ENCODE results near the gene SKIDA1.

The SKIDA1 gene

GRCh38 chr10:21533467-21534279, 8.2 kb upstream of the SKIDA1 start, which contains the start of gene MLLT10:
TSS of gene MLLT10 (plus strand) at chr10:21534232. CDS start at chr10:21534645, 413 bp downstream.
- TF ChIP-seq, protein P1, sequence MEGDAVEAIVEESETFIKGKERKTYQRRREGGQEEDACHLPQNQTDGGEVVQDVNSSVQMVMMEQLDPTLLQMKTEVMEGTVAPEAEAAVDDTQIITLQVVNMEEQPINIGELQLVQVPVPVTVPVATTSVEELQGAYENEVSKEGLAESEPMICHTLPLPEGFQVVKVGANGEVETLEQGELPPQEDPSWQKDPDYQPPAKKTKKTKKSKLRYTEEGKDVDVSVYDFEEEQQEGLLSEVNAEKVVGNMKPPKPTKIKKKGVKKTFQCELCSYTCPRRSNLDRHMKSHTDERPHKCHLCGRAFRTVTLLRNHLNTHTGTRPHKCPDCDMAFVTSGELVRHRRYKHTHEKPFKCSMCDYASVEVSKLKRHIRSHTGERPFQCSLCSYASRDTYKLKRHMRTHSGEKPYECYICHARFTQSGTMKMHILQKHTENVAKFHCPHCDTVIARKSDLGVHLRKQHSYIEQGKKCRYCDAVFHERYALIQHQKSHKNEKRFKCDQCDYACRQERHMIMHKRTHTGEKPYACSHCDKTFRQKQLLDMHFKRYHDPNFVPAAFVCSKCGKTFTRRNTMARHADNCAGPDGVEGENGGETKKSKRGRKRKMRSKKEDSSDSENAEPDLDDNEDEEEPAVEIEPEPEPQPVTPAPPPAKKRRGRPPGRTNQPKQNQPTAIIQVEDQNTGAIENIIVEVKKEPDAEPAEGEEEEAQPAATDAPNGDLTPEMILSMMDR (conservative IDR thresholded peaks at IDR 0.05; ENCODE audit: low read depth), result no peak
- DNase-seq (ENCODE audit: low spot score), result peak; percentile 81
- H3K27ac ChIP-seq, result peak within 1 kb of the TSS; percentile 98
- CTCF ChIA-PET, result interaction anchor here (0.6 kb wide), 1 partner anchor 493 kb away, joined by 3 read pairs; no protein-coding TSS in a partner anchor
- POLR2A ChIA-PET (ENCODE audit: low non-redundant PET), result interaction anchor here (1.1 kb wide), 1 partner anchor 254 kb away, joined by 7 read pairs; no protein-coding TSS in a partner anchor

DNA sequence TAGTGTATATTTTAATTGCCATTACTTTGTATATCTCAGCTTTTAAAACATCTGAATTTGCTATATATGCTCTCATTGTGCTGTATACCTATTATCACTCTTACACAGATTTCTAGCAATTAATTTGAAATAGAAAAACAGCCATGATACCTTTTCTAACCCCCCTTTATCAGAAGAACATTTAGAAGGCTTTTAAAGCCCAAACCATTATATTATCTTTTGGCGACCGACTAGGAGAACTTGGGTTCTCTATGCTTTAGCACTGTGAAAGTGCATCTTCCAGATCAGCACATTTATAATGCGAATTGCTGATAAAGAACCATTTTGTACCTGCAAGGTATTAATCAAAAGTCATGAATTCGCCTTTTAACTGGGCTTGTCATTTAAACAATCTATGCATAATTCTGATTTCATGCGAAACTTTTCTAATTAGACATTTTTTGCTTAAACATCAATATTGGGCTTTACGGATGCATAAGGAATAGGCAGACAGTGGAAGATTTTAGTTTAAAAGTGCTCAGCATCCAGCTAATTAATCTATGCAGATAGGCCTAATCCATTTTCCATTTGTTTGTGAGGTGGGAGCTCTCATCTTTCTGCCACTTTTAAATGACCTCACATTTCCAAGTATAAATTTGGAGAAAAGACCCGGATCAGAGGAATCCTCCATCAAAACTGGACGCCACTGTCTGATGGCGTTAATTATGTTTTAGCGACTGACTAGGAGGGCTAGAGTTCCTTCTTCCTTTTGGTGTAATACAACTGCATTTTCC, 7.4 kb upstream of the SKIDA1 start:
- peak overlapping the region; percentile 98 for H3K27ac ChIP-seq
- ChIA-PET CTCF (interaction anchor here (0.5 kb wide), 1 partner anchor 258 kb away, joined by 3 read pairs; no protein-coding TSS in a partner anchor), POLR2A (ENCODE audit: low non-redundant PET) (interaction anchor here (1.1 kb wide), 1 partner anchor 253 kb away, joined by 7 read pairs; no protein-coding TSS in a partner anchor)
- TF ChIP-seq, protein P1 (conservative IDR thresholded peaks at IDR 0.05; ENCODE audit: low read depth), result no peak
- no peak for DNase-seq (ENCODE audit: low spot score)

- CTCF ChIA-PET, result interaction anchor here (1.0 kb wide), 1 partner anchor 252 kb away, joined by 4 read pairs; no protein-coding TSS in a partner anchor
- H3K27ac ChIP-seq, result no peak overlapping the region
- no peak for DNase-seq (ENCODE audit: low spot score)
- POLR2A ChIA-PET (ENCODE audit: low non-redundant PET), result no interaction called here
- TF ChIP-seq, protein P1 (conservative IDR thresholded peaks at IDR 0.05; ENCODE audit: low read depth), result no peak
These were observed 5.7 kb upstream of the SKIDA1 start for GRCh38 chr10:21531164-21531563.

DNA sequence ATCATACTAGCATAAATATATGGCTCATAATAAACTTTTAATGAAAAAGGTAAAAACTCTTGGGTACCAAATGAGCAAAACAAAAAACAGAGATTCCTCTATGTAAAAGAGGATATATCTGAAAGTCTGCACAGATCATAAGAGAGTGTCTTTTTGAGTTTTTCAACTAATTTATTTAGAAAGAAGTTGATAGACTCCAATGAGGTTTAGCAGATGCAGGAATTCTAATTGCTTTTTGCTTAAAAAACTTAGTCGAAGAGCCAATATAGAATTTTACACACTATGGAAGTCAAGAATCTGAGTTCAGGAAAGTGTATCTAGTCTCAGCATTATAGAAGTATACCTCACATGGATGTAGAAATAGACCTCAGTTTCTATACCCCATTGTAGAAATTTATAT, 5.2 kb upstream of the SKIDA1 start:
- TF ChIP-seq, protein P1 (conservative IDR thresholded peaks at IDR 0.05; ENCODE audit: low read depth), result no peak
- no peak overlapping the region for H3K27ac ChIP-seq
- ChIA-PET CTCF (interaction anchor here (1.0 kb wide), 1 partner anchor 252 kb away, joined by 4 read pairs; no protein-coding TSS in a partner anchor), POLR2A (ENCODE audit: low non-redundant PET) (no interaction called here)
- no peak for DNase-seq (ENCODE audit: low spot score)

GRCh38 chr10:21530168-21530567, 4.7 kb upstream of the SKIDA1 start:
- POLR2A ChIA-PET (ENCODE audit: low non-redundant PET), result no interaction called here
- H3K27ac ChIP-seq, result no peak overlapping the region
- no peak for DNase-seq (ENCODE audit: low spot score)
- TF ChIP-seq, protein P1 (conservative IDR thresholded peaks at IDR 0.05; ENCODE audit: low read depth), result no peak
- CTCF ChIA-PET, result no interaction called here
